Embryonic facial prominence (tissue), 1 donor: ENCODE results near the gene CALML3.
"Not testable (repeated sequence)": the region's sequence is repeated elsewhere in the genome, so short reads cannot be mapped to it uniquely, and the experiment has no call there.

ENCODE experiments used
- DNase-seq: peaks from one replicate; pipeline ENCODE4 v3.0.0-alpha.2; 2016; ENCODE audit errors: extremely low spot score

The CALML3 gene

GRCh38 chr10:5553400-5554170 is 28.8 kb downstream of the CALML3 start:
- no peak for DNase-seq

DNA sequence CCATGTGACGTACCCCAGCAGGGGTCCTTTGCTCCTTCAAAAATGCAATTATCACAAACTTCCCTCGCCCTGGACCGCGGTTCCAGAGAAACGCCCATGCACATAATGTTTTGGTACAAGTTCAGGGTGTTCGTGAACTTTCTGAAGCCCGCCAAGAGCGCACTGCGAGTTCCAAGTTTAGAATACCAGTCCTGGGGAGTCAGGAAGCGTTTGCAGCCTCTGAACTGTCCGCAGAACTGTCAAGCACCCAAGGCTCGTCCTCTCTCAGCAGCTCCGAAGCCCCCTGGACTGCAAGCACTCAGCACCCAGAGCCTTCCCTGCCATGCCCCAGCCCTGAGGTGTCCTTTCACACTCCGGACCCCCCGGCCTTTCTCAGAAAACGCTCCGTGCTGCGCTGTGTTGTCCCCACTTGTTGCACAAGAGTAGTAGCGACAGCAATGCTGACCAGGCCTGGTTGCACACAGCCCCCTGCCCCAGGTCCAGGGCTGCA is 30.3 kb downstream of the CALML3 start:
- DNase-seq: no peak

DNA sequence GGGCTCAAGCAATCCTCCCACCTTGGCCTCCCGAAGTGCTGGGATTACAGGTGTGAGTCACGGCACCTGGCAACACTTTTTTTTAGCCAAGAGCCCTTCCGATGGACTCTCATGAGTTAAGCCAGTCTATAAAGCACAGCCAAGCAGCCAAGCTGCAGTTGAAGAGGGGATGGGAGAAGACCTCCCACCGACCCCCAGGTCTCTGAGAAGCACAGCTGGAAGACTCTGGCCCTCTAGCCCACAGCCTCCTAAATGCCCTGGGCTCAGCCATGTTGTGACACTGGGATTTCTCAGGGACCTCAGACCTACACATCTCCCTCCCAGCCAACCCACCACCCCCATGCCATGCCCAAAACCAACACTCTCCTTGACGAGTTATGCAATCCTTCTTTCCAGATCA is 31.1 kb downstream of the CALML3 start:
- no peak for DNase-seq

GRCh38 chr10:5556576-5556975 is 31.8 kb downstream of the CALML3 start:
- no peak for DNase-seq

GRCh38 chr10:5557040-5557721 is 32.4 kb downstream of the CALML3 start:
- no peak for DNase-seq

GRCh38 chr10:5557799-5558771 is 33.3 kb downstream of the CALML3 start:
- no peak for DNase-seq

DNA sequence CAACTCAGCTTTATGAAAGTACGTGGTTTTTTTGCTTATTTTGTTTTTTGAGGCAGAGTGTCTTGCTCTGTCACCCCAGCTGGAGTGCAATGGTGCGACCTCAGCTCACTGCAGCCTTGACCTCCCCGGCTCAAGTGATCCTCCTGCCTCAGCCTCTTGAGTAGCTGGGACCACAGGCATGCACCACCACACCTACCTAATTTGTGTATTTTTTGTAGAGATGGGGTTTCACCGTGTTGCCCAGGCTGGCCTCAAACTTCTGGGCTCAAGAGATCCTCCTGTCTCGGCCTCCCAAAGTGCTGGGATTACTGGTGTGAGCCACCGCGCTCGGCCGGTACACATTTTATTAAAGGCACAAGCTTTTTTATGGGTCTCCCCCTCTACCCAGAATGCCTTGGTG is 34.3 kb downstream of the CALML3 start:
- not testable (repeated sequence) for DNase-seq

DNA sequence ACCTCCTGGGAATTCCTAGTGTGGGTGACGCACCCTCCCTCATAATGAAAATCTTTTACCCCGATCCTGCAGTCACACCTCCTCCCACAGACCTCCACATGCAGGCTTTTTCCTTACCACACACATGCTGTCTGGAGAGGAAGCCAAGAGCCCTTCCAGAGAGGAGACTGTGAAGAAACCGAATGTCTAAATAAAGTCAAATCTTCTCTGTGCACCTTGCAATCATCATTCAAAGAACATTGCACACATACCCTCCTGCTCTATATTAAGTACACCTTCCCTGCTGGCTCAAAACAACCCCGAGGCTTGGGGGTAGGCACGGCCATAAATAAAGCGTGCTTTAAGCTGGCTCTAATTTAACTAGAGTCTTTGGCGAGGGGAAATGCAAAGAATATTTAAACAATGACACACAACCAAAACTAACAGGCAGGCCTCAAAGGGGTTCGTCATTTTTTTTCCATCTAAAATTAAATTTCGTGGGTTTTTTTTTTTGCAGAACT is 34.9 kb downstream of the CALML3 start:
- peak; percentile 27 for DNase-seq

- DNase-seq: no peak
These were observed 35.5 kb downstream of the CALML3 start for GRCh38 chr10:5560142-5560816.

DNA sequence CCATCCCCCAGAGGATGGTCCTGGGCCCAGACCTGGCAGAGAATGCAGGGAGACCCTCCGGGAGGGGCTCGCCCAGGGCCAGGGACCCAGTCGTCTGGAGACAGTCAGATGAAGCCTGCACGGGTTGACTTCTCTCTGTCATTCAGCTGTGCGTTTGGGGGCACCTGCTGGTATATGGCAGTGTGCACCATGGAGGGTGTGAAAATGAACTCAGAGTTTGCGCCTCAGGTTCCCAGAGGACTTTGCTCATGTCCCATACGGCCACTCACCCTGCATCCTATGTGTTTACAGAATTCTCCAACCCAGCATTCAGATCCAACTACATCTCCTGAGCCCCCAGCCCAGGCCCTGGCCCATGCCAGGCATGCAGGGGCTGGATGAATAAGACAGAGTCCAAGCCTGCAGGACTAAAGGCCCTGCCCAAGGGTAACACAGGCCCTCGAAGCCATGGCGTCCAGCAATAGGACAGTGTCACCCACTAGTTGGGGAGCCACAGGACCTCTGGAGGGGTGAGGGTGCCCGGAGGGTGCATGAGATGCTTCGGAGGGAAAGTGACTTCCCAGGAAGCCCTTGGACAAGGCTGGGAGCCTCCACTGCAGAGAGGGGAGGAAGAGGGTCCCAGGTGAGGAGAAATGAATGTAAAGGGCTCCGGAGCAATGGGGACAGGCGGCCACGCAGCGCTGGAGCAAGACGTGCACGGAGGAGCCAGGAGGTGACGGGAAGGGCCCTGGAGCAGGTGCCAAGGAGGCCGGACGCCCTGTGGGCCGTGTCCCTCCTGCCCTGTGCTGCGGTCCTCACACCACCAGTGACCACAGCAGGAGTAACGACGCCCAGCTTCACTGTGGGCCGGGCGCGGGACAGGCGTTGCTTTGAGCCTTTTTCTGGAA is 36.3 kb downstream of the CALML3 start:
- DNase-seq: no peak

DNA sequence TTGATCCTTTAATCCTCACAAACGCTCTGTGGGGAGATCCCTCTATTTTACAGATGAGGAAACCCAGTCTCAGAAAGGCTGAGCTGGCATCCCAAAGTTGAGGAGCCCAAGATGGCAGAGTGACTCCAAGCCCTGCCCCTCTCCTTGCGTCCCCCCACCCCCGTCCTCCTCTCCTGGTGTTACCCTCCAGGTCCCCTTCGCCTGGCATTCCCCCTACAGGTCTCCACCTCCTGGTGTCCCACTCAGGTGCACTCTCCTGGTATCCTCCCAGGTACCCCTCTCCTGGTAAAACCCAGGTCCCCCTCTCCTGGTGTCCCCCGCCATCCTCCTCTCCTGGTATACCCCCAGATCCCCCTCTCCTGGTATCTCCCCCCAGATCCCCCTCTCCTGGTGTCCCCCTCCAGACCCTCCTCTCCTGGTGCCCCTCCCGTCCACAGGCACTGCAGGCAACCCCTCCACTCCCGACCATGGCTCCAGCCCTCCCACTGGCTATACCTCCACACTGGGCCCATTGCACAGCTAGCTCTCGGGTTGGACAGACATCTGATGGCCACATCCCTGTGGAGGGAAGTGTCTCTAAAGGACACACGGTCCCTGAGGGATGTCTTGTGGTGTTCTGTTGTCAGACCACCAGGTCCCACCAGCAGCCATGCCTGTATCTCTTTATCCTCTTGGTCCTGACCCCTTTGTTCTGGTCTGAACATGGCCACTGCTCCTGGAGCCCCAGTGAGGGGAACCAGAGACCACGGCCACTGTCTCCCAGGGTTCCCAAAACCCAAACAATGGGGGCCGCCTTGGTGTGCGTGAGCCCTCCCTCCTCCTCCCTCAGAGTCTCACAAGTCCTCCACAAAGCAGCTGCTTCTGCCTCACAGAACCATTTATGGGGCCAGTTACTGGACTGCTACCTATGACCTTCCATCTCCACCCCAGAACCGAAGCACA is 37.2 kb downstream of the CALML3 start:
- no peak for DNase-seq

- no peak for DNase-seq
These were observed 38.7 kb downstream of the CALML3 start for GRCh38 chr10:5563321-5563961.

DNA sequence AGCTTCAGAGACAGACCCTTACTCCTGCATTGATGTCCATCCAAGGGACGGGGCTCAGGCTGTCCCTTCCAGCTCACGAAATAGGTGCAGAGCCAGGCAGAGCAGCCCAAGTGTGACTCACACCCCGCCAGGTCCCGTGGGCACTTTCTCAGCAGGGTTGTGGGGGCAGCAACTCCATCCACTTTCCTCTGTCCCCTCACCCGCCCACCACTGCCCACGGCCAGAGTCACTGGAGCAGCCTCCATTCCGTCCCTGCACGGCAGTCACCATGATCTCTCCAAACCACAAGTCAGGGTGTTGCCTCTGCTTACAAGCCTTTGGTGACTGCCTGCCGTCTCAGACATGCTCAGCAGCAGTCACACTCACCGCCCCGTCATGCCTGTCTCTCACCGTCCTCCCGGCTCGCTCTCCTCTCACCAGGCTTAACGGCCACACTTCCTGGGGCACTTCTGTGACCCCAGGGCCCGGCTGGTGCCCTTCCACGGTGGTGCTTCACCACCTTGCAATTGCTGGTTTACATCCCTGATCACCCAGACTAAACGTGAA is 39.3 kb downstream of the CALML3 start:
- DNase-seq: no peak

DNA sequence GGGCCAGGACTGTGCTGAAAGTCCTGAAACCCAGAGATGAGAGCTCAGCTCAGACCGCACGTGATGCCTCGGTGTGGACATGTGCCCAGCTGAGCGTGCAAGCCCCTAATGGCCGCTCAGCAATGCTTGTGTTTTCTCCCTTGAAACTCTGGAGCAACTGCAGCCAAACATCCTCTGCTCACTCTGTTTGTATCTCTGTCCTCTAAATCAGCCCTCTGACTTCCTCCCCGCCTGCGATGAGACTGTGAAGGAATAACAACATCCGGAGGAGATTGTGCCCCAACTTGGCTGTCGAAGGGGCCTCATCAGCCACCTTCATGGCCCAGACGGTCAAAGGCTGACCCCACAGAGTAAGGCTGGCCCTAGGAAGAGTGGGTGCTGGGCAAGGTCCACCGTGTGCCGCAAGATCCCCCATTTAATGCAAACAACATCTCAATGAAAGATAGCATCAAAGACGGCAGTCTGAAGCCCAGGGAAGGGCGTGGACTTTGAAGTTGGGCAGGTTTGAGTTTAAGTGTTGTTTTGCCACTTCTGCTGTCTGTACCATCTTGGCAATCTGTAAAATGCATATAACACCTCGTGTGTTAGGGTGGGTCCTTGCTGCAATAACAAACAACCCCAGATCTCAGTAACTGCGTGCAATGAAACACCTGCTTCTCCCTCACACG is 39.9 kb downstream of the CALML3 start:
- DNase-seq: no peak

DNA sequence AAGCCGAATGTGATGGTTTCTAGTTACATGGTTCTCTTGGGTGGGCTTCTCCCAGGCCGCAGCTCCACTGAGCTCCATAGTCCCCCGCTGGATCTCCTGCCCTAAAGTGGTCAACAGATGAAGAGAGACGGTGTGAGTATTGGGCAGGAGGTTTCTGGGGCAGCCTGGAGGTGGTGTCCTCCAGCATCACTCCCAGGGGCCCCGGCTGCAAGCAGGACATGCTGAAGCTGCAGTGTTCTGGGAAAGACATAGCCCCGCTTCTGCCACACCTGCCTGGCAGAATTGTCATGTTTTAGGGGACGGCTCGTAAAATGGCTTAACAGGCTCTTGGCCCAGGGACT is 40.4 kb downstream of the CALML3 start:
- no peak for DNase-seq

DNA sequence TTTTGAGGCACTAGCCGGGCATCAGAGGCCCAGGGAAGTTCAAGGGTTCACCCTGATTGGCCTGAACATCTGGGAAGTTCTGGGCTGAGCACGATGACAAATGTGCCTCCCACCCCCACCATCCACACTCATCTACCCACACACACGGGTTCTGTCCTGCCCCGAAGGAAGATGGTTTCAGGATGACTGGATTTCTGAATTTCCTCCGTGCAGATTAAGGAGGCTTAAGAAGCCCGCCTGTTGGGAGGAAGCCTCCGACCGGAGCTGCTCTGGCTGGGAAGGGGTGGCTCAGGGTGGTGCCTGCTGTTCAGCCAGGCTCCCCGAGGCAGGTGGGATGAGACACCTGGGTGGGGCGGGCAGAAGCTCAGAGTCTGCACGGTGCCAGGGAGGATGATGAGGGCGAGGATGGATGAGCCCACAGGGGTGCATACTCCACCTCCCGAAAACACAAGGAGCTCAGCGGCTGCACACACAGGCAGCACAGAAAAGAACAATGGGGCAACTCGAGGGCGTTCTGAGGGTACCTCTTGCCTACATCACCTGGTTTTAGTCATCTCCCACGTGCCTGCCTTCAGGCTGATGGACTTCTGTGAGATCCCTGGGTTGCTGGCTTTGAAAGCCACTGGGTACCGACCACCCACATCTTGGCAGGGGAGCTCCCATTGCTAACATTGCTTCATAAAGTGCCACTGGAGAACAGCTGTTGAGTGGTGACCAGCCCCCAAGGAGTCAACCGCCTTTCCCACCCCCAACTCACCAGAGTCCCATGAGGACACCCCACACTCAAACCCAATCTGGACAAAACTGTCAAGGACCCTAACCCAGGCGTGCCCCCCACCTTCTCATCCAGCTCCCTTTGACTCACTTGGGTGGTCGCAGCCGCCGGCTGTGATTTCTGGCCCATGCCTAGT is 41.2 kb downstream of the CALML3 start:
- no peak for DNase-seq

DNA sequence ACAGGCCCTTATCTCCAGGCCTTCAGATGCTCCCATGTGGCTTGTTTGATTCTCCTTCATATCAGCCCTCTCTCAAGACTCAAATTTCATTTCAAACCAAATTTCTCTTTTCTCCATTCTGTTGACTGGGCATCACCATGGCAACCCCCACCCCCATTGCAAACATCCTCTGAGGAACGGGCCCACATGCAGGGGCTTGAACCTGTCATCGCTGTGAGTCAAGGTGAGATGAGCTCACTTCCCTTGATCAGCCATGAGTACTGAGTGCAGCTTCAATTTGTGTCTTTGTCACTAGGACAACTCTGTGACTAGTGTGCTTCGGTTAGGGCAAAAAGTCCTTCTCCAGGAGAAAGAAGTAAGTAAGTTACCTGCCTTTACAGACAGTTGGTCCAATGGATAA is 41.9 kb downstream of the CALML3 start:
- no peak for DNase-seq
